Tibial nerve (tissue), 4 donors: ENCODE measurements around the gene ZNF740.

ENCODE experiments used
- CTCF ChIP-seq, 5 experiments: fragments of 200-600 bp in 3 of 5; fragments of 450-650 bp in 2 of 5; sonication (generic) in 3 of 5; IDR thresholded peaks; one replicate each; pipeline ENCODE4 v1.5.1; 2016 to 2019; ENCODE audit warnings: antibody characterized with exemption in 5 of 5, mild to moderate bottlenecking in 3 of 5, moderate library complexity in 2 of 5
- EP300 ChIP-seq, 2 donors: sonication (generic); formaldehyde crosslinking; IDR thresholded peaks; one replicate each; pipeline ENCODE4 v1.6.1; 2017; ENCODE audit warnings: antibody characterized with exemption in 2 of 2, mild to moderate bottlenecking in 1 of 2
- POLR2A ChIP-seq, 2 donors: fragments of 450-650 bp; IDR thresholded peaks; one replicate each; pipeline ENCODE4 v1.6.1; 2017; ENCODE audit warnings: antibody characterized with exemption in 2 of 2, mild to moderate bottlenecking in 2 of 2, moderate library complexity in 2 of 2

GRCh38 chr12:53151039-53151438 lies 29.5 kb upstream of the ZNF740 start:
- TF ChIP-seq CTCF (IDR thresholded peaks at IDR 0.05) (no peak), EP300 (IDR thresholded peaks at IDR 0.05) (no peak), POLR2A (IDR thresholded peaks at IDR 0.05) (no peak)
